IPS-18a (cell line): ENCODE measurements around the gene CYP8B1.

ENCODE experiments used
- H3K27ac ChIP-seq: one replicate; pipeline ENCODE4 v1.5.1; 2013; ENCODE audit warnings: low read length
- H3K27me3 ChIP-seq: one replicate; pipeline ENCODE4 v1.6.1; 2013; ENCODE audit warnings: mild to moderate bottlenecking, low read length; ENCODE audit not compliant: control insufficient read depth, insufficient read depth
- H3K36me3 ChIP-seq: one replicate; pipeline ENCODE4 v1.6.1; 2013; ENCODE audit warnings: low read depth, low read length; ENCODE audit not compliant: control insufficient read depth
- H3K4me1 ChIP-seq: one replicate; pipeline ENCODE4 v1.6.1; 2013; ENCODE audit warnings: low read depth, low read length; ENCODE audit not compliant: control insufficient read depth
- H3K4me3 ChIP-seq: one replicate; pipeline ENCODE4 v1.5.1; 2013; ENCODE audit warnings: low read length
- H3K9ac ChIP-seq: one replicate; pipeline ENCODE4 v1.6.1; 2013; ENCODE audit warnings: mild to moderate bottlenecking, low read length, moderate library complexity
- H3K9me3 ChIP-seq: one replicate; pipeline ENCODE4 v1.6.1; 2013; ENCODE audit warnings: low read depth, low read length; ENCODE audit not compliant: control insufficient read depth

CYP8B1 gene

DNA sequence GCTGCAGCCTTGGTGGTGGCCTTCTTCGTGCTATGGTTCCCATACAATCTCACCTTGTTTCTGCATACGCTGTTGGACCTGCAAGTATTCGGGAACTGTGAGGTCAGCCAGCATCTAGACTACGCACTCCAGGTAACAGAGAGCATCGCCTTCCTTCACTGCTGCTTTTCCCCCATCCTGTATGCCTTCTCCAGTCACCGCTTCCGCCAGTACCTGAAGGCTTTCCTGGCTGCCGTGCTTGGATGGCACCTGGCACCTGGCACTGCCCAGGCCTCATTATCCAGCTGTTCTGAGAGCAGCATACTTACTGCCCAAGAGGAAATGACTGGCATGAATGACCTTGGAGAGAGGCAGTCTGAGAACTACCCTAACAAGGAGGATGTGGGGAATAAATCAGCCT is 10.4 kb downstream of the CYP8B1 start:
- Histone ChIP-seq H3K36me3 (no peaks in the 10 kb centered on the region), H3K27ac (no peak overlapping the region), H3K9me3 (no peaks in the 10 kb centered on the region), H3K9ac (no peak overlapping the region), H3K27me3 (no peaks in the 10 kb centered on the region), H3K4me1 (no peaks in the 10 kb centered on the region), H3K4me3 (no peak overlapping the region)

DNA sequence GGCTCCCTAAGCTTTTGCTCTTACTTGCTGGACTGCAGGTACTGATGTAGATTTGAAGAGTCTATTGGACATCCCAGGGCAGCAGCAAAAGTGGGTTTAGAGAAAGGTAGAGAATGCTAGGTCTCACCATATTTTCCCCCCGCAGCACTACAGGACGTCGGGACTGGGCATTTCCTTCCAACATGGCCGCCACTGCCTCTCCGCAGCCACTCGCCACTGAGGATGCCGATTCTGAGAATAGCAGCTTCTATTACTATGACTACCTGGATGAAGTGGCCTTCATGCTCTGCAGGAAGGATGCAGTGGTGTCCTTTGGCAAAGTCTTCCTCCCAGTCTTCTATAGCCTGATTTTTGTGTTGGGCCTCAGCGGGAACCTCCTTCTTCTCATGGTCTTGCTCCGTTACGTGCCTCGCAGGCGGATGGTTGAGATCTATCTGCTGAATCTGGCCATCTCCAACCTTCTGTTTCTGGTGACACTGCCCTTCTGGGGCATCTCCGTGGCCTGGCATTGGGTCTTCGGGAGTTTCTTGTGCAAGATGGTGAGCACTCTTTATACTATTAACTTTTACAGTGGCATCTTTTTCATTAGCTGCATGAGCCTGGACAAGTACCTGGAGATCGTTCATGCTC is 11.2 kb downstream of the CYP8B1 start:
- Histone ChIP-seq H3K27ac (no peak overlapping the region), H3K36me3 (no peaks in the 10 kb centered on the region), H3K4me3 (no peak overlapping the region), H3K4me1 (no peaks in the 10 kb centered on the region), H3K9me3 (no peaks in the 10 kb centered on the region), H3K27me3 (no peaks in the 10 kb centered on the region), H3K9ac (no peak overlapping the region)

DNA sequence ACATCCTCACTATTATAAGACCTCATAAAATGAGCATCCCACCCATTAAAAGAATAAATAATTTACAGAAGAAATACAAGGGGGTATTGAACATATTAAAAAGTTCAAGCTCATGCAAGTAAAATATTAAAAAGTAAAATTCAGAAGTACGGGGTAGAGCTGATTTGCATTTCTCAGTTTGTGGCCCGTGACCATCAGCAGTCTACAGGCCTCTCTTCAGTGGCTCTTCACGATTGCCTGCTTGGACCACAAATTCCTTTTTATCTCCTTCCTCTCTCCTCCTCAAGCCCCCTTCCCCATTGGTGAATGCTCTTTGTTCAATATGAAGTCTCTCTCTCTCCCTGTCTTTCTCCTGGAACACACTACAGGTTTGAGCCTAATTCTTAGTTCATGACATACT is 19.1 kb downstream of the CYP8B1 start:
- Histone ChIP-seq H3K36me3 (no peaks in the 10 kb centered on the region), H3K4me3 (no peak overlapping the region), H3K27ac (no peak overlapping the region), H3K4me1 (no peaks in the 10 kb centered on the region), H3K27me3 (no peaks in the 10 kb centered on the region), H3K9me3 (no peaks in the 10 kb centered on the region), H3K9ac (no peak overlapping the region)

DNA sequence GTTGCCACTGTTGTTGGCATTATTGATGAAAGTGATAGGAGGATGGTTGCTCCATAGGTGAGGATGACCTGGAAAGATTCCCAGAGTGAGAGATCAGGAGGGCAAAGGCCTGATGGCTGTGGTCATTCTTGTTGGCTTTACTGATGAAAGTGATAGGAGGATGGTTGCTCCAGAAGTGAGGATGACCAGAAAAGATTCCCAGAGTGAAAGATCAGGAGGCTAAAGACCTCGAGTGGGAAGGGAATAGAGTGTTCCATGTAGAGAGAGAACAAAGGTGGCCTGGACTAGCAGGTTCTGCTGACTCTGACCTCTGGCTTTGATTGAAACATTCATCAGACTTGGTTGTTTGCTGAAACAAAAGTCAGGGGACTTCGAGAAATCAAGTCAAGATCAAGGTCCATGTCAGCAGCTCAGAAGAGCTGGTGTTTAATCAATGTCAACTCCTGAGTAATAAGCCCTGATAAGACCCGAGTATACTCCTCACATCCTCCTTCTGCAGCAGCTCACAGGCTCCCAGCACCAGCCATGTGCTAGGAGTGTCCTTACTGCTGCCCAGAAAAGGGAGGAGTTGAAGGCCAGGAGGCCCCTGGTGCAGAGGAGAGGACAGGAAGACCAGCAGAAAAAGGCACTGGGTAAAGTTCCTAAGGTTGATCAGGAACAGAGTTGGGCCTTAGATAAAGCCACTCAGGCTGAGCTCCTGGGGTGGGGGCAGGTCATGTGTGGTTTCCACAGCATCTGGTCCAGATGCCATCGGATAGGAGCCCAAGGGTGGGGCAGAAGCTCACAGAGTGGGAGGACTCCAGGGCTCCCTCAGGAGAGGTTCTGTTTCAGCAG is 19.9 kb downstream of the CYP8B1 start:
- Histone ChIP-seq H3K4me1 (no peaks in the 10 kb centered on the region), H3K9me3 (no peaks in the 10 kb centered on the region), H3K4me3 (no peak overlapping the region), H3K36me3 (no peaks in the 10 kb centered on the region), H3K27ac (no peak overlapping the region), H3K9ac (no peak overlapping the region), H3K27me3 (no peaks in the 10 kb centered on the region)

DNA sequence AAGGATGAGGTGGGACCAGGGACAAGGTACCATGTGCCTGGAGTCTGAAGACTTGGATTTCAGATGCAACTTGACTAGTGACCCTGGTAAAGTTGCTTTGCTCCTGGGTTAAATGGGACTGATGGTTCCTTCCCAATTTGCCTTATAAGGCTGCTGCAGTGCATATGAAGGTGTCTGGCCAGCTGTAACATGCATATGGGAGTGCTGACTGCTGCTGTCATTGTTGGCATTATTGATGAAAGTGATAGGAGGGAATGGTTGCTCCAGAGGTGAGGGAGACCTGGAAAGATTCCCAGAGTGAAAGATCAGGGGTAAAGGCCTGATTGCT is 20.5 kb downstream of the CYP8B1 start:
- no peaks in the 10 kb centered on the region for H3K4me1 ChIP-seq
- H3K4me3 ChIP-seq: no peak overlapping the region
- no peaks in the 10 kb centered on the region for H3K36me3 ChIP-seq
- no peaks in the 10 kb centered on the region for H3K27me3 ChIP-seq
- H3K27ac ChIP-seq: no peak overlapping the region
- H3K9me3 ChIP-seq: no peaks in the 10 kb centered on the region
- H3K9ac ChIP-seq: no peak overlapping the region

DNA sequence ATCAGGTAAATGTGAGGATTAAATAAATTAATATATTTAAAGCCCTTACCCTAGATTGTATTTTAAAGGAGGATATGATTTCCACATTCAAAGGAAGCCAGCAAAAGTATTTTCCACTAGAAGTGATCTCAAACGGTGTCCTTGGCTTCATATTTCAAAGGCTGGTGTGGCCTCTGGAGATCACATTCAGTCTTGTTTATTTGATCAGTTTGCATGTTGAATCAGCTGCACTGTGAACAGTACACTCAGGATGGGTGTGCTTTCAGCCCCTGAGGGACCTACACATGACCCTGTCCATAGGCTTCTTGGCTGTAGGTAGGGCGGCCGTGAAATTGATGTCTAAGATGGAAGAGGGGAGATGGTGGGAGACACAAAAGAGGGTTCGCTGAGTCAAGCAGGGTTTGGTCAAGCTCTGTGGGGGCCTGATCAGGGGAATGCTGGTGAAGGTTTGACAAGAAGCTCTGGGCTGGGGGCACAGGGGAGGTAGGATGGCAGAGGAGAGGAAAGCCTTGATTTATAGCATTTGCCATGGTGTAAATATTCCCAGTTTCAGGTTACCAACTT is 21.9 kb downstream of the CYP8B1 start:
- Histone ChIP-seq H3K4me3 (no peak overlapping the region), H3K4me1 (no peaks in the 10 kb centered on the region), H3K9me3 (no peaks in the 10 kb centered on the region), H3K27me3 (no peaks in the 10 kb centered on the region), H3K27ac (no peak overlapping the region), H3K9ac (no peak overlapping the region), H3K36me3 (no peaks in the 10 kb centered on the region)

DNA sequence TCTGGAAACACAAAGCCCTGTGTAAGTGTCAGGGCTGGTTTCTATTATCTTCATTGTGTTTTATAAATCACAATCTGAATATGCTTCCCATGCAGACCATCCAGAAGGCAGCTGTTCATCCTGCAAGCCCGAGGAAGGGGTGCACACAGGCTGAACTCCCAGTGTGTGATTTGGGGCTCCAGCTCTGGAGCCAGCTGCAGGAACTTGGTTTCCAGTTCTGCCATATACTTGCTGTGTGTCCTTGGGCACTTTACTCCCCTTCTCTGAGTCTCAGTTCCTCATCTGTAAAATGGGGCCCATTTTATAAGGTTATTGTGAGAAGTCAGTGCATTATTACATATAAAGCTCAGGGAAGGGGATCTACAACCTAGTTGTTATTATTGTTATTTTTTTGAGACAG is 22.6 kb downstream of the CYP8B1 start:
- no peaks in the 10 kb centered on the region for H3K36me3 ChIP-seq
- H3K9ac ChIP-seq: no peak overlapping the region
- no peak overlapping the region for H3K27ac ChIP-seq
- H3K27me3 ChIP-seq: no peaks in the 10 kb centered on the region
- no peaks in the 10 kb centered on the region for H3K4me1 ChIP-seq
- H3K4me3 ChIP-seq: no peak overlapping the region
- H3K9me3 ChIP-seq: no peaks in the 10 kb centered on the region

DNA sequence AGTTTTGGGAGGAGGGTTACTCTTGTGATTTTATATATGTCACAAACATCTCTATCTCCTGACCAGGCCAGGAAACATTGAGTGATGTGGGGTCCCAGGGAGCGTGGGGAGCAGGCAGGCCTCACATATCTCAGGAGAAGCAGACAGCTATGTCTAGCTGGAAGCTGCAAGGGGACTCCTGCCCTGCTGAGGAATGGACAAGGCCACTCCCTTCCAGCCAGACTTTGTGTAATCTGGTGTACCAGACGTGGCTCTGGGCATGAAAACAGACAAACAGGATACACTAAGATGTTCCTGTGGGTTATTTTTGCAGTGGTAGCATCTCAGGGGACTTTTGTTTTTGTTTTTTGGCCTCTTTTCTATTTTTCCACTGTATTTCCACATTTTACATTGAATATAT is 23.2 kb downstream of the CYP8B1 start:
- no peaks in the 10 kb centered on the region for H3K4me1 ChIP-seq
- no peak overlapping the region for H3K4me3 ChIP-seq
- no peak overlapping the region for H3K27ac ChIP-seq
- H3K27me3 ChIP-seq: no peaks in the 10 kb centered on the region
- H3K9ac ChIP-seq: no peak overlapping the region
- H3K36me3 ChIP-seq: no peaks in the 10 kb centered on the region
- H3K9me3 ChIP-seq: no peaks in the 10 kb centered on the region

DNA sequence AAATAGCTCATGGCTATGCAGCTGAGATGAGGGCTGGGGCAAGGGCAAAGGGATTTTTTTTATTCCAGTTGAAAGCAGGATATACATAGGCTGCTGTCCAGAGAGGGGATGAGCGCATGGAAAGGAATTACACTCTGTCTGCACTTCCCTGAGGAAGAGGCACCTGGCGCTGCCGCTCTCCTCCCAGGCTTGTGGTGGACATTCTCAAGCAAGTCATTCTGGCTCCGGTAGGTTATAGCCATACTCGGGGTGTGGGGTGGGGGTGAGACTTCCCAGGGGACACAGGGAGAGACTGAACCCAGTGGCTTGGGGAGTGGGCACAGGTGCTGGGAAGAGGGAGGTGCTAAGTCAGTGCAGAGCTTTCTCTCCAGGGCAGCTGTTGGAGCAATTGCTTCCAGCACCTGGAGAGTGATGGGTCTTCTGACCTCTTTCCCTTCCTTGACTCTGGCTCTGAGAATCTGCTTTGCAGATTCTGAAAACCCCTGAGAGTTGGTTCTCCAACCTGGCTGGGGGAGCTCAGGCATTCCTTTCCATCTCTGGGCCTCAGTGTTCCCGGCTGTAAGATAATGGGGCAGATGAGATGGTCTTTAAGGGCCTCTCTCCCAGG is 24.3 kb downstream of the CYP8B1 start:
- no peaks in the 10 kb centered on the region for H3K36me3 ChIP-seq
- H3K4me1 ChIP-seq: no peaks in the 10 kb centered on the region
- H3K4me3 ChIP-seq: no peak overlapping the region
- H3K9me3 ChIP-seq: no peaks in the 10 kb centered on the region
- H3K9ac ChIP-seq: no peak overlapping the region
- H3K27me3 ChIP-seq: no peaks in the 10 kb centered on the region
- no peak overlapping the region for H3K27ac ChIP-seq

DNA sequence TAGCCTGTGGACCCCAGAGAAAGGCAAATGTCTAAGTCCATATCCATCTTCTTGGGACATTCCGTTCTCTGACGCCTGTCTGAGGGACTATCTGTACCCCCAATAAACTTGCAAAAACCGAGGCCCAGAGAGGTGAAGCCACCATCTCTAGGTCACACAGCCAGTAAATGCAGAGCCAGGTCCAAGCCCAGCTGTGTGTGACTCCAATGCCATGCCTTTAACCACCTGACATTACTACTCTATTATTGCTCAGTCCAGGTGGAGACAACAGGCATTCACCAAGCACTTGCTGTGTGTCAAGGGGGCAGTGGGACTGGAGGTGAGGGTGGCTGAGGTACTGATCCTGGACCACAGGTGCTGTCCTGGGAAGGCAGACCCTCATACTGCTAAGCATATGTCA is 25.4 kb downstream of the CYP8B1 start:
- no peaks in the 10 kb centered on the region for H3K27me3 ChIP-seq
- H3K9ac ChIP-seq: no peak overlapping the region
- H3K27ac ChIP-seq: no peak overlapping the region
- no peak overlapping the region for H3K4me3 ChIP-seq
- H3K4me1 ChIP-seq: no peaks in the 10 kb centered on the region
- no peaks in the 10 kb centered on the region for H3K9me3 ChIP-seq
- H3K36me3 ChIP-seq: no peaks in the 10 kb centered on the region

DNA sequence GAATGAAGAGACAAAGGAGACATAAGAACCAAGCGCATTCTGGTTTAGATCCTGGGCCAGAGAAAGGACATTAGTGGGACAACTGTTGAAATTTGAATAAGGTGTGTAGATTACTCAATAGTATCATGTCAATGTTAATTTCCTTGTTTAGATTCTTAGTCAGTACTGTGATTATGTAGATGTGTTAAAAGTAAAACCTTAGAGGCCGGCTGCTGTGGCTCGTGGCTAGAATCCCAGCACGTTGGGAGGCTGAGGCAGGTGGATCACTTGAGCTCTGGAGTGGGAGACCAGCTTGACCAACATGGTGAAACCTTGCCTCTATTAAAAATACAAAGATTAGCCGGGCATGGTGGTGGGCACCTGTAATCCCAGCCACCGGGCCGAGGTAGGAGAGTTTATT is 26.7 kb downstream of the CYP8B1 start:
- no peaks in the 10 kb centered on the region for H3K9me3 ChIP-seq
- no peak overlapping the region for H3K4me3 ChIP-seq
- no peak overlapping the region for H3K27ac ChIP-seq
- no peaks in the 10 kb centered on the region for H3K27me3 ChIP-seq
- no peak overlapping the region for H3K9ac ChIP-seq
- H3K4me1 ChIP-seq: peaks cover 3% of the 10 kb centered on the region
- H3K36me3 ChIP-seq: no peaks in the 10 kb centered on the region
